GM23338 (cell line): ENCODE results near the gene IGSF8. TPM values are rescaled to one million over a fixed set of nuclear protein-coding genes. Genes with fewer than 3 reads are reported as not detected.
"Not testable (repeated sequence)": the region's sequence is repeated elsewhere in the genome, so short reads cannot be mapped to it uniquely, and the experiment has no call there.

Experiments
- ATAC-seq: fragments of 200-7000 bp; cut with Tn5 transposase; 3 replicates; pipeline ENCODE4 v1.9.1; 2020
- DNase-seq: peaks from one replicate; pipeline ENCODE4 v3.0.0-alpha.2; 2015; ENCODE audit warnings: low spot score
- H2AFZ ChIP-seq: fragments of 200-600 bp; sonication (generic); 2 replicates; pipeline ENCODE4 v1.8.0; 2016; ENCODE audit warnings: antibody characterized with exemption, mild to moderate bottlenecking, moderate library complexity
- H3F3A ChIP-seq: fragments of 200-600 bp; sonication (generic); replicated peaks from 2 replicates; pipeline ENCODE4 v1.8.0; 2017; ENCODE audit warnings: antibody characterized with exemption, mixed run types, low read depth
- H3K27ac ChIP-seq: fragments of 200-600 bp; sonication (generic); 2 replicates; pipeline ENCODE4 v1.6.1; 2016; ENCODE audit warnings: low read depth
- H3K27me3 ChIP-seq: fragments of 200-600 bp; sonication (generic); 2 replicates; pipeline ENCODE4 v1.8.0; 2016; ENCODE audit warnings: mild to moderate bottlenecking, mixed run types, moderate library complexity; ENCODE audit not compliant: insufficient read depth
- H3K36me3 ChIP-seq: fragments of 200-600 bp; sonication (generic); 2 replicates; pipeline ENCODE4 v1.8.0; 2016; ENCODE audit warnings: mild to moderate bottlenecking; ENCODE audit not compliant: insufficient read depth
- H3K4me1 ChIP-seq: fragments of 200-600 bp; sonication (generic); 2 replicates; pipeline ENCODE4 v1.8.0; 2016; ENCODE audit warnings: mild to moderate bottlenecking, moderate library complexity; ENCODE audit not compliant: insufficient read depth
- H3K4me2 ChIP-seq: fragments of 200-600 bp; sonication (generic); 2 replicates; pipeline ENCODE4 v1.7.1; 2017; ENCODE audit warnings: mixed run types
- H3K4me3 ChIP-seq: fragments of 200-600 bp; sonication (generic); 2 replicates; pipeline ENCODE4 v1.6.1; 2016; ENCODE audit warnings: mixed run types
- H3K79me2 ChIP-seq: fragments of 200-600 bp; sonication (generic); replicated peaks from 2 replicates; pipeline ENCODE4 v1.8.0; 2017; ENCODE audit warnings: mild to moderate bottlenecking; ENCODE audit not compliant: insufficient read depth
- H3K9me2 ChIP-seq: fragments of 200-600 bp; sonication (generic); 2 replicates; pipeline ENCODE4 v1.8.0; 2017; ENCODE audit not compliant: insufficient read depth
- H4K20me1 ChIP-seq: fragments of 200-600 bp; sonication (generic); replicated peaks from 2 replicates; pipeline ENCODE4 v1.8.0; 2017; ENCODE audit warnings: mild to moderate bottlenecking; ENCODE audit not compliant: insufficient read depth
- H3K27ac Mint-ChIP-seq: 2 replicates; pipeline ENCODE4 v1.8.0; 2020; ENCODE audit warnings: inconsistent platforms, mild to moderate bottlenecking, moderate library complexity, mixed read lengths
- H3K27me3 Mint-ChIP-seq: 3 replicates; pipeline ENCODE4 v1.8.0; 2022; ENCODE audit warnings: low read depth, mild to moderate bottlenecking, moderate library complexity, mixed read lengths, inconsistent platforms; ENCODE audit not compliant: insufficient read depth, poor library complexity
- H3K36me3 Mint-ChIP-seq: 3 replicates; pipeline ENCODE4 v1.8.0; 2021; ENCODE audit warnings: low read depth, mild to moderate bottlenecking, inconsistent platforms, moderate library complexity, mixed read lengths
- H3K4me1 Mint-ChIP-seq: 3 replicates; pipeline ENCODE4 v1.8.0; 2020; ENCODE audit warnings: mild to moderate bottlenecking, inconsistent platforms, mixed read lengths
- H3K4me3 Mint-ChIP-seq: 3 replicates; pipeline ENCODE4 v1.8.0; 2021; ENCODE audit warnings: moderate library complexity, mild to moderate bottlenecking, inconsistent platforms, mixed read lengths
- H3K9me3 Mint-ChIP-seq: 3 replicates; pipeline ENCODE4 v1.8.0; 2020; ENCODE audit warnings: moderate library complexity, mild to moderate bottlenecking, inconsistent platforms, mixed read lengths
- EZH2 ChIP-seq: fragments of 200-600 bp; sonication (generic); IDR thresholded peaks from one replicate; pipeline ENCODE4 v1.8.0; 2017; ENCODE audit warnings: antibody characterized with exemption, mild to moderate bottlenecking, low read depth; ENCODE audit not compliant: unreplicated experiment
- EZH2phosphoT487 ChIP-seq: fragments of 200-600 bp; sonication (generic); IDR thresholded peaks from one replicate; pipeline ENCODE4 v1.8.1; 2018; ENCODE audit warnings: antibody characterized with exemption; ENCODE audit not compliant: unreplicated experiment
- STAT1 ChIP-seq: IDR thresholded peaks from one replicate; pipeline ENCODE4 v1.6.1; 2016; ENCODE audit warnings: antibody characterized with exemption; ENCODE audit not compliant: unreplicated experiment
- polyA plus RNA-seq: library from polyadenylated mRNA; unstranded; fragments of >200 nt; fragmentation: Nextera tagmentation; extraction: Ambion mirVana; gene quantifications from 2 replicates; pipeline ENCODE4 v1.2.1, GENCODE V29; 2016
- total RNA-seq: library from RNA; depleted of rRNA; stranded (reverse); fragments of >200 nt; shearing (Covaris generic); gene quantifications from 2 replicates; pipeline ENCODE4 v1.2.3, GENCODE V29; 2014
- TF ChIP-seq, protein P1 (sequence below), 2 experiments: fragments of 200-600 bp in 1 of 2; sonication (generic) in 1 of 2; conservative IDR thresholded peaks; 2 replicates each; pipeline versions ENCODE4 v1.5.1 to v1.6.1; 2016 to 2017; ENCODE audit warnings: antibody characterized with exemption in 2 of 2, low read depth in 2 of 2, mild to moderate bottlenecking in 2 of 2, moderate library complexity in 1 of 2
- TF ChIP-seq, protein P2 (sequence below): IDR thresholded peaks from one replicate; pipeline ENCODE4 v1.6.1; 2018; ENCODE audit warnings: antibody characterized with exemption; ENCODE audit not compliant: unreplicated experiment

Gene IGSF8
- total and polyA plus RNA-seq, 2 experiments from 2014 or later = 38.4 to 120 TPM

DNA sequence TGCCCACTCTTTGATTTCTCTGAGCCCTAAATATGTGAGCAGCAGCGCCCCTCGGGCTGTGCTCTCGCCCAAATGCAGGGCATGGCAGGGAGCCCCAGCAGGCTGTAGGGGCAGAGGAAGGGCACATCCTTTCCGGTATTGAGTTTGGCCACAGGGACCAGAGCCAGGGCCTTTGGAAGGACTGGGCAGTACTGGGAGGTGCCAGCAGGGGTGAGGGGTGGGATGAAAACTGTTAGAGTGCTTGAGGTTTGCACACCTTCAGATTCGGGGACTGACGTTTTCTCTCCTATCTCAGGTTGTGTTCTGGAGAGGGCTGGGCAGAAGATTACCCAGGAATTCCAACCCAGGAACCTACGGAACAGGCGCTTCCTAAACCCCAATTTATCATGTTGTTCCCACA lies 15.0 kb upstream of the IGSF8 start:
- Histone ChIP-seq H3K9me2 (peaks cover 3% of the 10 kb centered on the region), H3K4me3 (no peak overlapping the region), H3K4me1 (peaks cover 61% of the 10 kb centered on the region), H3K27me3 (no peaks in the 10 kb centered on the region), H4K20me1 (no peaks in the 10 kb centered on the region), H3K4me2 (no peak overlapping the region), H3K79me2 (peaks cover 4% of the 10 kb centered on the region; the same call in 1 of the 2 replicates), H3F3A (no peaks in the 10 kb centered on the region), H2AFZ (peak overlapping the region; percentile 85), H3K27ac (no peak overlapping the region), H3K36me3 (no peaks in the 10 kb centered on the region)
- no peak for DNase-seq
- H3K4me3 Mint-ChIP-seq = no peak overlapping the region
- peaks cover 20% of the 10 kb centered on the region for H3K27me3 Mint-ChIP-seq
- H3K36me3 Mint-ChIP-seq = no peaks in the 10 kb centered on the region; the same call in 2 of the 3 replicates
- H3K27ac Mint-ChIP-seq = no peak overlapping the region
- peak; percentile 2; the same call in 2 of the 3 replicates for ATAC-seq
- peaks cover 80% of the 10 kb centered on the region for H3K4me1 Mint-ChIP-seq
- no peaks in the 10 kb centered on the region for H3K9me3 Mint-ChIP-seq
- TF ChIP-seq, protein P1, sequence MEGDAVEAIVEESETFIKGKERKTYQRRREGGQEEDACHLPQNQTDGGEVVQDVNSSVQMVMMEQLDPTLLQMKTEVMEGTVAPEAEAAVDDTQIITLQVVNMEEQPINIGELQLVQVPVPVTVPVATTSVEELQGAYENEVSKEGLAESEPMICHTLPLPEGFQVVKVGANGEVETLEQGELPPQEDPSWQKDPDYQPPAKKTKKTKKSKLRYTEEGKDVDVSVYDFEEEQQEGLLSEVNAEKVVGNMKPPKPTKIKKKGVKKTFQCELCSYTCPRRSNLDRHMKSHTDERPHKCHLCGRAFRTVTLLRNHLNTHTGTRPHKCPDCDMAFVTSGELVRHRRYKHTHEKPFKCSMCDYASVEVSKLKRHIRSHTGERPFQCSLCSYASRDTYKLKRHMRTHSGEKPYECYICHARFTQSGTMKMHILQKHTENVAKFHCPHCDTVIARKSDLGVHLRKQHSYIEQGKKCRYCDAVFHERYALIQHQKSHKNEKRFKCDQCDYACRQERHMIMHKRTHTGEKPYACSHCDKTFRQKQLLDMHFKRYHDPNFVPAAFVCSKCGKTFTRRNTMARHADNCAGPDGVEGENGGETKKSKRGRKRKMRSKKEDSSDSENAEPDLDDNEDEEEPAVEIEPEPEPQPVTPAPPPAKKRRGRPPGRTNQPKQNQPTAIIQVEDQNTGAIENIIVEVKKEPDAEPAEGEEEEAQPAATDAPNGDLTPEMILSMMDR (conservative IDR thresholded peaks at IDR 0.05; ENCODE audit: low read depth in 2 of 2) = peak in 1 of 2 experiments; percentile 29; a peak in 1 of 4 replicates
- TF ChIP-seq EZH2phosphoT487 = no peak

DNA sequence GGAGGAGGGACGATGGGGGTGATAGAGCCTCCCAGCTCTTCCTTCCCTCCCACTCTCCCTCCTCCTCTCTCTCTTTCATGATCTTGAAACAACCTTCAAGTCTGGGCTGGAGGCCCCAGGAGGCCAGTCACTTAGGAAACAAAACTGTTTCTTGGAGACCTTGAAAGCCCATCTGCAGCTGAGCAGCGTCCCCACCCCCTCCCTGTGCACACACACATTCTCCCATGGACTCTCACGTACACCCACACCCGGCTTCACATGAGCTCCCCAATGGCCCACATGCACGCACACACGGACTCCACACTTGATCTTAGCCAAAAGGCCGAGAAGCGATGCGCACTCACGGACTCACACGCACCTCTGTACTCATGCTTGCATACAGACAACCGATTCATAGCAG lies 13.9 kb upstream of the IGSF8 start:
- Mint-ChIP-seq H3K36me3 (no peaks in the 10 kb centered on the region), H3K27me3 (peaks cover 20% of the 10 kb centered on the region), H3K9me3 (no peaks in the 10 kb centered on the region), H3K4me3 (no peak overlapping the region), H3K4me1 (peaks cover 71% of the 10 kb centered on the region), H3K27ac (no peak overlapping the region)
- Histone ChIP-seq H3K4me2 (no peak overlapping the region), H3K4me1 (peaks cover 51% of the 10 kb centered on the region), H2AFZ (no peak overlapping the region), H3K4me3 (no peak overlapping the region), H4K20me1 (no peaks in the 10 kb centered on the region), H3F3A (no peaks in the 10 kb centered on the region), H3K36me3 (no peaks in the 10 kb centered on the region), H3K27ac (no peak overlapping the region), H3K9me2 (peaks cover 6% of the 10 kb centered on the region), H3K27me3 (no peaks in the 10 kb centered on the region), H3K79me2 (peaks cover 4% of the 10 kb centered on the region; the same call in 1 of the 2 replicates)
- TF ChIP-seq EZH2phosphoT487 (no peak), STAT1 (no peak), EZH2 (no peak)
- TF ChIP-seq, protein P2, sequence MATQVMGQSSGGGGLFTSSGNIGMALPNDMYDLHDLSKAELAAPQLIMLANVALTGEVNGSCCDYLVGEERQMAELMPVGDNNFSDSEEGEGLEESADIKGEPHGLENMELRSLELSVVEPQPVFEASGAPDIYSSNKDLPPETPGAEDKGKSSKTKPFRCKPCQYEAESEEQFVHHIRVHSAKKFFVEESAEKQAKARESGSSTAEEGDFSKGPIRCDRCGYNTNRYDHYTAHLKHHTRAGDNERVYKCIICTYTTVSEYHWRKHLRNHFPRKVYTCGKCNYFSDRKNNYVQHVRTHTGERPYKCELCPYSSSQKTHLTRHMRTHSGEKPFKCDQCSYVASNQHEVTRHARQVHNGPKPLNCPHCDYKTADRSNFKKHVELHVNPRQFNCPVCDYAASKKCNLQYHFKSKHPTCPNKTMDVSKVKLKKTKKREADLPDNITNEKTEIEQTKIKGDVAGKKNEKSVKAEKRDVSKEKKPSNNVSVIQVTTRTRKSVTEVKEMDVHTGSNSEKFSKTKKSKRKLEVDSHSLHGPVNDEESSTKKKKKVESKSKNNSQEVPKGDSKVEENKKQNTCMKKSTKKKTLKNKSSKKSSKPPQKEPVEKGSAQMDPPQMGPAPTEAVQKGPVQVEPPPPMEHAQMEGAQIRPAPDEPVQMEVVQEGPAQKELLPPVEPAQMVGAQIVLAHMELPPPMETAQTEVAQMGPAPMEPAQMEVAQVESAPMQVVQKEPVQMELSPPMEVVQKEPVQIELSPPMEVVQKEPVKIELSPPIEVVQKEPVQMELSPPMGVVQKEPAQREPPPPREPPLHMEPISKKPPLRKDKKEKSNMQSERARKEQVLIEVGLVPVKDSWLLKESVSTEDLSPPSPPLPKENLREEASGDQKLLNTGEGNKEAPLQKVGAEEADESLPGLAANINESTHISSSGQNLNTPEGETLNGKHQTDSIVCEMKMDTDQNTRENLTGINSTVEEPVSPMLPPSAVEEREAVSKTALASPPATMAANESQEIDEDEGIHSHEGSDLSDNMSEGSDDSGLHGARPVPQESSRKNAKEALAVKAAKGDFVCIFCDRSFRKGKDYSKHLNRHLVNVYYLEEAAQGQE = no peak
- DNase-seq (no peak), ATAC-seq (no peak)

DNA sequence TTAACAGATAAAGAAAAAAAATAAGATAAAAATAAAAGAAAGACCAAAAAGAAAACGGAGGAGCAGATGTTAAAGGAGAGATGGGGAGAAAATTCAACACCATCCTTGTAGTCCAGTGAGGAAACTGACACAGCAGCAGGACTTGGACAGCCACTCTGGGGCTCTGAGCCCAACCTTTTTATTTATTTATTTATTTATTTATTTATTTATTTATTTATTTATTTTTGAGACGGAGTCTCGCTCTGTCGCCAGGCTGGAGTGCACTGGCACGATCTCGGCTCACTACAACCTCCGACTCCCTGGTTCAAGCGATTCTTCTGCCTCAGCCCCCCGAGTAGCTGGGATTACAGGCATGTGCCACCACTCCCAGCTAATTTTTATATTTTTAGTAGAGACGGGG lies 13.0 kb upstream of the IGSF8 start:
- not testable (repeated sequence) for H3K9me2 ChIP-seq, H2AFZ ChIP-seq, H4K20me1 ChIP-seq, H3K9me3 Mint-ChIP-seq, H3K36me3 ChIP-seq, H3K27me3 ChIP-seq, H3K79me2 ChIP-seq, H3K27ac Mint-ChIP-seq, H3K4me3 ChIP-seq, H3F3A ChIP-seq, DNase-seq, H3K36me3 Mint-ChIP-seq, H3K4me2 ChIP-seq, ATAC-seq, H3K4me3 Mint-ChIP-seq, H3K27ac ChIP-seq
- Mint-ChIP-seq H3K27me3 (peaks cover 23% of the 10 kb centered on the region), H3K4me1 (peaks cover 62% of the 10 kb centered on the region)
- H3K4me1 ChIP-seq = peaks cover 42% of the 10 kb centered on the region
